HG03159 (cell line): Measurements from ENCODE around the gene CHL1.

ENCODE experiments used
- ATAC-seq: cut with Tn5 transposase; IDR thresholded peaks from one replicate; pipeline ENCODE4 v1.9.1; 2021; ENCODE audit warnings: mild to moderate bottlenecking, moderate library complexity; ENCODE audit not compliant: unreplicated experiment

CHL1 gene

GRCh38 chr3:196311-197148 is at the start of gene CHL1:
TSS of gene CHL1 (plus strand) at chr3:196763. CDS start at chr3:319777, 123,014 bp downstream.
- ATAC-seq, result no peak

GRCh38 chr3:151614-152189 is 44.9 kb upstream of the CHL1 start:
- ATAC-seq, result no peak

GRCh38 chr3:159974-160373 is 36.6 kb upstream of the CHL1 start:
- no peak for ATAC-seq

GRCh38 chr3:166071-166470 is 30.5 kb upstream of the CHL1 start:
- no peak for ATAC-seq

GRCh38 chr3:166799-167198 is 29.8 kb upstream of the CHL1 start:
- no peak for ATAC-seq

GRCh38 chr3:173886-174285 is 22.7 kb upstream of the CHL1 start:
- peak; percentile 75 for ATAC-seq

- no peak for ATAC-seq
Observed at GRCh38 chr3:184976-185375, 11.6 kb upstream of the CHL1 start.

GRCh38 chr3:192215-192929 is 4.2 kb upstream of the CHL1 start:
- peak; percentile 86 for ATAC-seq

GRCh38 chr3:194001-194400 is 2.6 kb upstream of the CHL1 start:
- ATAC-seq, result no peak

- no peak for ATAC-seq
Observed at GRCh38 chr3:194421-194820, 2.1 kb upstream of the CHL1 start.

GRCh38 chr3:195666-196065 is 897 bp upstream of the CHL1 start:
- no peak for ATAC-seq

GRCh38 chr3:197149-197827 is 725 bp downstream of the CHL1 start:
- ATAC-seq, result no peak

GRCh38 chr3:197828-198491 is 1.4 kb downstream of the CHL1 start:
- no peak for ATAC-seq

- no peak for ATAC-seq
Observed at GRCh38 chr3:199835-200234, 3.3 kb downstream of the CHL1 start.

GRCh38 chr3:200758-201325 is 4.3 kb downstream of the CHL1 start:
- no peak for ATAC-seq

GRCh38 chr3:204102-204501 is 7.5 kb downstream of the CHL1 start:
- ATAC-seq, result no peak

- ATAC-seq, result no peak
Observed at GRCh38 chr3:207973-208372, 11.4 kb downstream of the CHL1 start.

- no peak for ATAC-seq
Observed at GRCh38 chr3:210669-211068, 14.1 kb downstream of the CHL1 start.

- peak; percentile 82 for ATAC-seq
Observed at GRCh38 chr3:212432-212831, 15.9 kb downstream of the CHL1 start.

GRCh38 chr3:217099-217813 is 20.7 kb downstream of the CHL1 start:
- no peak for ATAC-seq
